Tibial nerve (tissue), 4 donors: ENCODE results near the gene AP2A2.

ENCODE experiments used
- EP300 ChIP-seq, 2 donors: sonication (generic); formaldehyde crosslinking; IDR thresholded peaks; one replicate each; pipeline ENCODE4 v1.6.1; 2017; ENCODE audit warnings: antibody characterized with exemption in 2 of 2, mild to moderate bottlenecking in 1 of 2
- POLR2A ChIP-seq, 2 donors: fragments of 450-650 bp; IDR thresholded peaks; one replicate each; pipeline ENCODE4 v1.6.1; 2017; ENCODE audit warnings: antibody characterized with exemption in 2 of 2, mild to moderate bottlenecking in 2 of 2, moderate library complexity in 2 of 2
- TF ChIP-seq, protein P1 (sequence below), 5 experiments: fragments of 200-600 bp in 3 of 5; fragments of 450-650 bp in 2 of 5; sonication (generic) in 3 of 5; IDR thresholded peaks; one replicate each; pipeline ENCODE4 v1.5.1; 2016 to 2019; ENCODE audit warnings: antibody characterized with exemption in 5 of 5, mild to moderate bottlenecking in 3 of 5, moderate library complexity in 2 of 5

DNA sequence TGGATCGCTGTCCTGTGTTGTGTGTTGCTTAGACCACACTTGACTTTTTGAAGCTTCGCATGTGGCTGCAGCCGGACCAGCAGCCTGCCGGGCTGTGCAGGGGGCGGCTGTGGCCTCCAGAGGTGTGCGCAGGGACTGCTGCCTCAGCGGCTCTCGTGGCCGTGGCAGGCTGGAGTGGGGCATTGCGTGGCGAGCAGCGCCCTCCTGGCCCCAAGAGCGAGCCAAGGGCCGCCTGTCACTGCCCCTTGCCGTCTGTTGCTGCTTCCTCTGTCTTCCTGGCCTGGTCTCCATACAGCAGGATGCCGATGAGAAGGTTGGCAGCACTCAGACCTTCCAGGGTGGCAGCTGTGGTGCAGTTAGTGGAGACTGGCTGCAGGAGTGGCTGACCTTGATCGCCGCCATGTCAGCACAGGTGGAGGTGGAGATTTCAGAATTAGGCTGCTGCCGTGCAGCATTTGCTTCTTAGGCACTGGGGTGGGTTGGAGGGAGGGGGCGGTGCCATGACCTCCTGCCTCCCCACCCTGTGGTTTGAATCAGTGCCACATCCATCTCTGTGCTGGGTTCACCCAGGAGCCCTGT is 76.8 kb downstream of the AP2A2 start:
- TF ChIP-seq, protein P1, sequence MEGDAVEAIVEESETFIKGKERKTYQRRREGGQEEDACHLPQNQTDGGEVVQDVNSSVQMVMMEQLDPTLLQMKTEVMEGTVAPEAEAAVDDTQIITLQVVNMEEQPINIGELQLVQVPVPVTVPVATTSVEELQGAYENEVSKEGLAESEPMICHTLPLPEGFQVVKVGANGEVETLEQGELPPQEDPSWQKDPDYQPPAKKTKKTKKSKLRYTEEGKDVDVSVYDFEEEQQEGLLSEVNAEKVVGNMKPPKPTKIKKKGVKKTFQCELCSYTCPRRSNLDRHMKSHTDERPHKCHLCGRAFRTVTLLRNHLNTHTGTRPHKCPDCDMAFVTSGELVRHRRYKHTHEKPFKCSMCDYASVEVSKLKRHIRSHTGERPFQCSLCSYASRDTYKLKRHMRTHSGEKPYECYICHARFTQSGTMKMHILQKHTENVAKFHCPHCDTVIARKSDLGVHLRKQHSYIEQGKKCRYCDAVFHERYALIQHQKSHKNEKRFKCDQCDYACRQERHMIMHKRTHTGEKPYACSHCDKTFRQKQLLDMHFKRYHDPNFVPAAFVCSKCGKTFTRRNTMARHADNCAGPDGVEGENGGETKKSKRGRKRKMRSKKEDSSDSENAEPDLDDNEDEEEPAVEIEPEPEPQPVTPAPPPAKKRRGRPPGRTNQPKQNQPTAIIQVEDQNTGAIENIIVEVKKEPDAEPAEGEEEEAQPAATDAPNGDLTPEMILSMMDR (IDR thresholded peaks at IDR 0.05): no peak
- TF ChIP-seq EP300 (IDR thresholded peaks at IDR 0.05) (no peak), POLR2A (IDR thresholded peaks at IDR 0.05) (no peak)
